GM19351 (cell line): Measurements from ENCODE around the gene SLX4IP.

Experiments
- ATAC-seq: cut with Tn5 transposase; IDR thresholded peaks from one replicate; pipeline ENCODE4 v1.9.1; 2021; ENCODE audit warnings: mild to moderate bottlenecking, moderate library complexity; ENCODE audit not compliant: unreplicated experiment

SLX4IP gene

DNA sequence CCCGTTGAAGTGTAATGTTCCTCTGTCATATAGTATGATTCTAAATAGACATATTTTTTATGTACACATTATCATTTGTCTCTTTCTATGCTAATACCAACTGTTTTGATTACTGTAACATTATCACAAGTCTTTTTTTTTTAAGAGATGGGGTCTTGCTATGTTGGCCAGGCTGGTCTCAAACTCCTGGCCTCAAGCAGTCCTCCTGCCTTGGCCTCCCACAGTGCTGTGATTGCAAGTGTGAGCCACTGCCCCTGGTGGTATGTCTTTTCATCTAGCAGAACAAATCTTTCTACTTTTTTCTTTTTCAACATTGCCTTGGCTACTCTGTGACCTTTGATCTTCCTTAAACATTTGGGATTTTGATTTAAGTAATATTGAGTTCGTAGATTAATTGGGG, 57.7 kb downstream of the SLX4IP start:
- no peak for ATAC-seq

DNA sequence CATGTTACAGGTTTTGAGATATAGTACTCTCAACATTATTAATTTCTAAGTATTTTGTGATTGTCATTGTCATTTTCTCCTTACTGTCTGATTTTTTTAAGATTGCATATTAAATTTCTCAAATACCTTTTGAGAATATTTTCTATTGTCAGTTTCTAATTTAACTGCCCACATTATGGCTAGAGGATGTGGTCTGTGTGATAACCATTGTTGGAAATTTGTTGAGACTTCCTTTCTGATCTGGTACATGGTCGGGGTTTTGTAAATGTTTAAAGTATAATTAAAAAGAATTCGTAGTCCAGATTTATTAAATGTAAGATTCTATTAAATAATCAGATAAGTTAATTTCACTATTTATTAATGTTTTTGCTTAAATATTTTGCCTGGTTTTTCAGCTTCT, 60.1 kb downstream of the SLX4IP start:
- ATAC-seq = no peak

DNA sequence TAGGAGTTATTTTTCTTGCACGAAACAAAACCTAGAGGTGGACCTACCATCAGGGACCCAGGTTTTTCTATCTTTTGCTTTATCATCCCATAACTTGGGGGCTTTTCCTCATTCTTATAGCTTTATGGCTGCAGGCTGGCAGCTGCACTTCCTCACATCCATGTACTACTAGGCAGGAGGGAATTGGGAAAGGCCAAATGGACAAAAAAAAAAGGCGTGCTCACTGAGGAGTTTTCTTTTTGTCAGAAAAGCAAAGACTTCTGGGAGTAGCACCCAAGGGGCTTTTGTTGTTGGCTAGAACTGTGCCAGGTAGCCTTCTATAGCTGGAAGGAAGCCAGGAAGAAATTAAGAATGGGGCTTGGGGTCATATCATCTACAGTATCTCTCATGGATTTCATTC, 61.4 kb downstream of the SLX4IP start:
- no peak for ATAC-seq

DNA sequence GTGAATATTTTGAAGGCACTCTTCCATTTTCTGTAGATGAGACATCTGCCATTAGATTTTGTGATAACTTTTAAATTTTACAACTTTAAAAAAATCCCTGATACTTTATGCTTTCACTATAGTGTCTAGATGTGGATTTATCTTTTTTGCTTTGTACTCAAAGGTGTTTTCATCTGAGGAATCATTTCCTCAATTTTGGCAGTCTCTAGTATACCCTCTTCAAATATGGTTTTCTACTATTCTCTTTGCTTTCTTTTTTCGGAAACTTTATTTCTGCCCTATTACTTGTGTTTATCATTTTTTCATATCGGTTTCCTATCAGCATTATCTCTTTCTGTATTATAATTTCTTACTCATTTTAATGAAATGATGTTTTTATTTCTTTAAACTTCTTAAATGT, 62.2 kb downstream of the SLX4IP start:
- no peak for ATAC-seq

DNA sequence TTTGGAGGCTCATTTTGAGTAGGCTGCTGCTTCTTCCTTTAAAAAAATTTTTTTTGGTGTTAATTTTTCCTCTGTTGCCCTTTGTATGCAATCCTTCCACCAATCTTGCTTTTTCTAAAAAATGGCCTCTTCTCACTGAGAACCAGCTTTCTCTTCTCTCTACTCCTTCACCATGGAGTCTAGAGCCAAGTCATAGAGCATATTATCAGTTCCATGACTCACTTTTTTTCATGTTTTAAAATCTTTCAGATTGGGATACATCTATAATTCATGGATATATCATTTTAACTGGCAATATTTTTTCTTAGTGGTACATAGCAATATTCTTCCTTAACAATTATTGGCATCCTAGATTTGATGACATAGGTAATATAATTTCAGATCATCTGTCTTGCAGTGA, 62.7 kb downstream of the SLX4IP start:
- ATAC-seq = no peak

DNA sequence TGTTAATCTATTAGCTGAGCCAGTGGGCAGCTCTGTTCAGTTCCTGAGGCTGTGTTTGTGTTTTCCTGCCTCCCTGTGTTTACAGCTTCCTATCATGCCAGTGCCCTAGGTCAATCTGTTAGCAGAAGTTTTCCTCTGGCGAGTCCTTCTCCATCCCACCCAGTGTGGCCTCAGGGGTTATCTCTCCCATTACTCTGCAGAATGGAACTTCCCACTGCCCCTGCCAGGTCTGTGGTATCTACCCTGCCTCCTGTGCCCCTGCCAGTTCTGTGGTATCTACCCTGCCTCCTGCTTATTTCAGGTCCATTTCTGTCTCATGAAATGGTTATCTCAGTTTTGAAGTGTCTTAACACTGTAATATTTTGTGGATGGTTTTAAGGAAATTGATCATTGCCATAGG, 63.1 kb downstream of the SLX4IP start:
- ATAC-seq = no peak

DNA sequence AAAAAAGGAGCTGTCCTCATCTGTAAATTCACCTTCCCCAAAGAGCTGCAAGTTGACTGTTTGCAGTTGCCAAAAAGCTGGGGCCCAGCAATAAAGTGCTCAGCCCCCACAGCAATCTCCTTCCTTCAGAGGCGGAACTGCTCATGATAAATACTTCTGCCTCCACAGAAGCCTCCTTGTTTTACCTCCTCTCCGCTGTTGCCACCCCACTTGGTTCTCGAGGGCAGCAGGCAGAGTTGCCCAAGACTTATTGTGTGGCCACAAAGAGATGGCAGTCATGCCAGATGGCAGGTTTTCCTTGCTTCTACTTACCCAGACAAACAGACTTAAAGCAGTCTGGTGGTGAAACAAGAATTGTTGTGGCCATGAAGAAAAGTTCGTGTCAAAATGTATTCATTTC, 66.3 kb downstream of the SLX4IP start:
- ATAC-seq = no peak

DNA sequence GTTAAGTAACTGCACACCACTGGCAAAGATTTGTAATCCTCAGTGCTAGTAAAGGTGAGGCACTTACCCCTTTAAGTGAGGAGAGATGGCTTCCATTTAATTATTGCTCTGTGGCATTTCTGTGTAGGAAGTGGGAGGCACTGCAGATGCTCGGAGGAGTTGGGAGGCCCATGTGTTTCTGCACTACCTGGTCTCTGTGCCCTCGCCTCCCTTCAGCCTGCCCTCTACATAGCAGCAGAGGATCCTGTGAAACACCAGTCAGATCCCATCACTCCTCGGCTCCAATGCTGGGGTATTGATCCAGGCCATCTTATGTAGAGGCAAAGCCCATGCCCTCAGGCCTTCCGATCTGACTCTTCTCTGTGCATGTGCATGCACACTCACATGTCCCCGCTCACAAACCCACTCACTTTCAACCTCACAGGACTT, 67.0 kb downstream of the SLX4IP start:
- ATAC-seq = no peak

DNA sequence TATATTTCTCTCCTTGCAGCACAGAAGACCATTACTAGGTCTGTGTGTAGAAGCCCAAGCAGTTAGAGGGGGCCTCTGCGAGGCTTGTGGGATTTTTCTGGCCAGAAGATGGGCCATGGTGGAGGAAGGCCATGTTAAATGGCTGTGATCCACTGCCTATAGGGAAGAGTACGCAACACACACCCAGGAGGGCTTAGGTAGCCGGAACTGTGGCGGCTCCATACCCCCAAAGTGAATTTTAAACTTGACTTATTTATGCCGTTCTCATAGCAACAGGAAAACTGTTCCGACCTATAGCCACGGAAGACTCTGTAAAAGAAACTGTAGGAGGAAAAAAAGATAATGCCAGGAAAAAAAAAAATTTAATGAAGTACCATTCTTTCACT, 69.5 kb downstream of the SLX4IP start:
- no peak for ATAC-seq

DNA sequence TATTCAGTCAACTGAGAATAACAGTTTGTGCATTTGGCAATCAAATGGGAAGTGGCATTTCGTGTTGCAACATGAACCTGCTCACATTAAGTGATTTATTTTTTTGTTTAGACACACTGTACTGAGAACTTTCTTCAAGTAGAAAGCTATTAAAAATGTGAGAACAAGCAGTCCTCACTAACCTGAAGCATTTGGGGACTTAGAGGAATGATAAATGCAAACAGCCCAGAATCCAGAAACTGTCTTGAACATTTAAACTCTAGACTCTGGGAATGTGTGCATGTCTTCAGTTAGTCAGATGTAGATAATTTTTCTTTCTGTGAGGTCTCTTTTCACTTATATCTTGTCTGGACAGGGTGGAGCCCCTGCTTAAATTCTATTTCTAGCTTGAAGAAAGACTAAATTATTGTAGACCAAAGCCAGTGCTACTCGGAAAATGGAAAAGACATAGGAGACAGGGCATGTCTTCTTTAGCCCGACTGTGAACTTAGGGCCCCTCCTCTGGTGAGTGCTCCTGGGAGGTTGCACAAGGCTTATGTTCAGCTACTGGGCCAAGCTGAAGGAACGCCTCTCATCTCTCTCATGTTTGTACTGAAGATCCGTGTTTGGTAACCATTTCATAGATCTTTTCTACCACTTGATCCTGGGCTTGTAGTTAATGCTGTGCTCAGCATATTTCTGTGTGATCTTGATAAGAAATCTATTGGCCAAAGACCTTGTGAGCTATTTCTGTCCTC, 70.1 kb downstream of the SLX4IP start:
- no peak for ATAC-seq

DNA sequence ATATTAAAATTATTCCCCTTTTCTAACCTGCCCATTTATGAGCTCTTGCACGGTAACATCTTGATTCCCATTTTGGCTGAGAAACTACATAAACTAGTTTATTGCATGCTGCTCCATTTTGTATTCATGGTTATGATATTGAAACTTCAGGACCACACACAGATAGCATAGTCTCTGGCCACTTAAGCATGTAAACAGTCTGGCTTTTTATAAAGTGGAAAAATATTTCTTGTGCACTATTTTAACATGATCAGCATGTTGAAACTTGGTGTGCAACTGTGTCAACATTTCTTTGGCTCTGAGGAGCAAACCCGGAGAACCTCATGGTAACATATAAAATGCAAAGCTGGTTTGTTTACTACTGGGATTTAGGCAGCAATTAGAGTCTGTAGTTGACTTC, 70.7 kb downstream of the SLX4IP start:
- no peak for ATAC-seq

DNA sequence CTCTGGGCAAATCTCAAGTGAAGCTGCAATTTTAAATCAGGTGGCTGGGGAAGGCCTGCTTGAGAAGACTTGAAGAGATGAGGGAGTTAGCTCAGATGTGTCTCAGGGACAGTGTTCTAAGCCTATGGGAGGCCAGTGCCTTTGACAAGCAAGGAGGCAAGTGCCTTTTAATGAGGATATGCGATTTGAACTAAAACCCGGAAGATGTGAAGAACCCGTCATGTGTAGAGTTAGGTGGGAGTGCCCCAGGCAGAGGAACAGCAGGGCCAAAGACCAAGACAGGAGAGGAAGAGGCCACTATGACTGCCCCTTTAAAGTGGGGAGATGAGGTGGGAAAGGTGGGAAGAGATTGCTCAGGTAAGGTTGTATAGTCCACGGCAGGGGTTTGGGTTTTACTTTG, 71.9 kb downstream of the SLX4IP start:
- ATAC-seq = no peak

DNA sequence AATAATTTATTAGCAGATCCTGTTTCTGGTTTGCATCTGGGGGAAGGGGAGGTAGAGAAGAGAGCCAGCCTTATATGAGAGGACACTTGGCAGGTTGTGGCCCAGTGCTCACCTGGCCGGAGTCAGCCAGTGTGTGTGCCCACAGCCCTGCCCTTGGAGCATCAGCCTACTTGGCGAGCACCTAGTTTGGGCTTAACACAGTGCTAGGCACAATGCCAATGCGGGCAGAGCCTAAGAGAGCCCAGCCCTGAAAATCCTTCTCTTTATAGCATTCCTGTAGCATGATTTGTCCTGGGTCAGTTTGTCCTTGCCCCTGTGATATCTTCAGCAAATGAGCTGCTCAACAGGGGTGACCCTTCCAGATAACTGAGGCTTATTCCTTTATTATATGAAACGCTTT, 73.0 kb downstream of the SLX4IP start:
- no peak for ATAC-seq

DNA sequence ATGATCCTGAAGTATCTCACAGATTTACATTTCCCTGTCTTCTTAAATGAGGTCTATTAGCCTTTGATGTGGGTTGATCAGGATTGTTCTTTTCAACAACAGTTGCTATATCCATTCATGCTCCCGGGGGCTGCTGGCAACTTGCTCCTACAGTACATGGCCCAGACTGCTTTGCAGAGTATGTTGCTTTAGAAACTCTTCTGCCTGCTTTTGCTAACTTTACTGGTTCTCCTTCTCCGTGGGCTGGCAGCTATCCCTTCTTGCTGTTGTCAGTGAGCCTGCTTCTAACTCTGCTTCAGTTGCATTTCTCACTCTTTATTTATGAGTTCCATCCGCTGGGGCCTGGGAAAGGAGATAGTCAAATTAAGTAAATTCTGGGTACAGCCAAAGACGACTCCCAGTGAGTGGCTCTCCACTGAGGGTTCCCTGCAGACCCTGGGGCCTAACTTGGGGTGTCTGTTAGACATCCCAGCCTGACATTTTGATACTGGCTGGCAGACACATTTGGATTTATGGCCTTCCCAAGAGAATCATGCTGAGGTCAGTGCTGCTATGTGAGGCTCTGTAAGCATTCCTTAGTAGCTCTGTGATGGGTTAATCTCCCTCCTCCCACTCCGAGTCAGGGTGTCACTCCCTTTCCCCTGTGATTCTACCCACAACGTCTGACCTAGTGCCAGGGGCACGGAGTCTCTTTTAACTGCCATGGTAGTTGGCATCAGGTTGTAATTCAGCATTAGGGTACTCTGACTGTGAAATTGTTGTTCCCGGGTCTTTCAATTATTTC, 73.6 kb downstream of the SLX4IP start:
- no peak for ATAC-seq

DNA sequence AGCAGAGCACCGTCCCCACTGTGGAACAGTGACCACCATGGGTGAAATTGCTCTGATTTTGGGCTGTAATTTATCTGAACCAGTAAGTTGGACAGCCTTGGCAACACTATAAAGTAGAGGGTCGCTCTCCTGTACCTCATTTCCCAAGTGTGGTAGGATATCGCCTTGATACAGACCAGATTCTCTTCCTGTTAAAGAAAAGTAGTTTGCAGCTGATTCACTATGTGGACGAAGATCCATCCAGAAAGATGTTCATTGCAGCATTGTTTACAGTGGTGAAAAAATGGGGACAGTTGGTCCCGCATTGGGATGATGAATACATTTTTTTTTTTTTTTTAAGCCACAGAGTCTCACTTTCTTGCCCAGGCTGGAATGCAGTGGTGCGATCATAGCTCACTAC, 74.3 kb downstream of the SLX4IP start:
- ATAC-seq = no peak

DNA sequence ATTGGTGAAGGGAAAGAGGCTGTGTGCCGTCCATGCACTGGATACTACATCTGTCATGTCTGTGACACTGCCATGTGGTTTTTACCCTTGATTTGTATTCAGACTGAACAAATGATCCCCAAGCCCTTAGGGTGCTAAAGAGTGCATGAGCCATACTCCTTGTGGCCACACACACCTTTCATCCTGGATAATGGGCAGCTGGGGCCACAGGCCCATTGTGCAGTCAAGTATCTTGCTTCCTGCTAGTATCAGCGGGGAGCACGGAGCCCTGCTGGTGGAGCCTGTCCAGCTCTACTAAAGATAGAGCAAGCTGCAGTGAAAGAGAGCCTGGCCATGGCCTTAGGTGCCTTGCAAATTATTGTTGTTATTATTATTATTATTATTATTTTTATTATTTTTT, 75.1 kb downstream of the SLX4IP start:
- ATAC-seq = no peak

DNA sequence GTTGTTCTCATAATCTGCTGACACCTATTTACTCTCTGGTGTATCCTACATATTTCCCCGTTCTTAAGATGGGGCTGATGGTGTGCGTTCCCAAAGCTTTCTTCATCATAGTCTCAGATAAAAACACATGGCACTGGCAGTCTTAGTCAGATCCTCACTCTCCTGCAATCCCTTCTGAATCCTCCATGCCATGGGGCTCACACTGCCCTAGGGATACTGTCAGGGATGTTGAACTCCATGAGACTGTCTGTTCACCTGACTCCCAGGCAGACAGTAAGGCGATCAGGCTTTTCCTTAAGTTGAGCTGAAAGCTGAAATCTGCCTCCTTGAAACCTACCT, 76.0 kb downstream of the SLX4IP start:
- ATAC-seq = peak; percentile 8

DNA sequence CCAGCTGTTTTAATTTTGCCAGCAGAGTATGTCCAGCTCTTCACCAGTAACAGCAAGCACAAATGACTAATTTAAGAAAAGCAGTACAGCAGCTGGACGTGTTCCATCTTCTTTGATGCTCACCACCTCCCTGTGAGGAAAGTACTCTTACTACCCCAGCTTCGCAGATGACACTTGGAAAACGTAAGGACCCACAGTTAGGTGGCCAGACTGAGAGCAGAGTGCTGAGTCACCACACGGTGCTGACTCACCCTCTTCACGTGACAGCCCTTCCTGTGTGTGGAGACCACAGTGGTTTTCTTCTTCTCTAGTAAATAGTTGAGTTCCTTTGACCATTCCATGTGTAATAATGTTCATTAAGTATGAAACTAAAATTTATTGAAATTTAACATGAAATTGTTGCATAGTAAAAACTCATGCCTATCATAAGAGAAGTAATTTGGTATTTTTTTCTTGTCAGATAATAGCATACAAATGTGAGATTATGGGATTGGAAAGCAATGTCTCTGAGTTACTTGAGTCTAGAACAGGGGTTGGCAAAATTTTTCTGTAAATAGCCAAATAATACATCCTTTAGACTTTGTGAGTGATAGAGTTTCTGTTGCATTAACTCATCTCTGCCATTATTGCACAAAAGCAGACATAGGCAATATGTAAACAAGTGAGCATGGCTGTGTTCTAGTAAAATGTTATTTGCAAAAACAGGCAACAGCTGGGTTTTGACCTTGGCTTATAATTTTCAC, 76.6 kb downstream of the SLX4IP start:
- ATAC-seq = peak; percentile 99

DNA sequence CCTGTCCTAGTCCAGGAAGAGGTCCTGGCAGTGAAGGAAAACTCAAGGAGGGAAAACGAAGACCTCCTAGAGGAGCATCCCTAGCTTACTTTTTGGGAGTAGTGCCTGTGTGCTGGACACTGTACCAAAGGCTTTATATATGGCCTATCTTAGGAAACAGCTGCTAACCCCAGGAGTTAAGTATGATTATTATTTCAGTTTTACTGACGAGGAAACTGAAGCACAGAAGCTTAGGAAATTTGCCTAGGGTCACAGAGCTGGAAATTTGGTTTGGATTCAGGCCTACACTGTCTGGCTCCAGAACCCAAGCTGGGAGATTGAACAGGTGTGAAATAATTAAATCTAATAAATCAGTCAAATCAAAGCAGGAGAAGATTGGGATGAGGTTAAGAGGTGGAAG, 78.0 kb downstream of the SLX4IP start:
- no peak for ATAC-seq

DNA sequence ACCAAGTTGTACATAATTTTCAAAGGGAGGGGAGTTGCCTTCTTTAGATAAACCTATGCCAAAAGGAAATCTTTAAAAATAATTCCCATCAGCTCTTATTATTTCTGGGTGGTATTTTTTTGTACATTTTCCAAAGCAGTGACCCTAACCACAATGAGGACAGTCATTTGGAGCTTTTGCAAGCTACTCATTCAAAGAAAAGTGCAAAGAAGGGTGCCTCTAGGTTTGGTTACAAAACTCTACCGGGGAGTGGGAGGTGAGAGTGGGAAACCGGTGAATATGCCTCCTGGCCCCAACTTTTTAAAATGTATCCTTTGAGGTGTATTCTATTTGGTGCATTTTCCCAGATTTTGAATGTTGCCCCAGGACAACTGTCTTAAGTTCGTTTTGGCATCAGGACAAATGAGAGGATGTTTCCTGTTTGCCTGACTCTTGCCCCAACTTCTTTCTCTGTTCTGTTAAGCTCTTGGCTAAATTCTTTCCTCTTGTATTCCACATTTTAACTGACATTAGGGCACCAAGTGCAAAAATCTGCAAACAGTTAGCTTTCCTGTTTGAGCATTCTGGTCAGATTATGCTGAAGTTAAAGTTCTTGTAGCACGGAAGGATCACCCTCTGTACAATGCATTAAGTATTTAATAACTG, 78.9 kb downstream of the SLX4IP start:
- no peak for ATAC-seq

DNA sequence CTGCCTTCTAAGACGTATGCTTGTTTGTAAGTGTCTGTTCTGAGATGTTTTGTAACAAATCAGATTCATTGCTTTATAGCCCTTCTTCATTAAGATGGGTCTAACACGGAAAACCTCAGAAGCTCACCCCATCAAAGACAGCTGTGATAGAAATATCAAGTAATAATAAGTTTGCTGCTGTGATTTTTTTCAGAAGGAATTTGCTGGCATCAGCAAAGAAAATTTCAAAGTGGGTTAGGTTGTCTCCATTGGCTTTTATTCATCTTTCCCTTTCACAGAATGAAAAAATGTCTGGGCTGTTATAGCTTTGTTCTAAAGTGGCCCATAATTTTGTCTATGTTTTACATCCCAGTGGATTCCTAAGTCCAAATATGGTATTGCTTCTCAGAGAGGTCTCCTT, 81.4 kb downstream of the SLX4IP start:
- no peak for ATAC-seq
